HT1080 (cell line): ENCODE results near the gene UQCC5. TPM values are rescaled to one million over a fixed set of nuclear protein-coding genes. Genes with fewer than 3 reads are reported as not detected.
A peak's percentile ranks its signal among the peaks of the same experiment; 100 is the strongest.

Source experiments
- DNase-seq: peaks from one replicate; pipeline ENCODE4 v3.0.0-alpha.2; 2015; ENCODE audit warnings: low read depth
- polyA plus RNA-seq, 2 experiments: library from polyadenylated mRNA; depleted of rRNA; stranded (reverse); fragments of >200 nt; gene quantifications; 2 replicates each; pipeline ENCODE4 v1.2.3, GENCODE V29; 2015
- total RNA-seq: library from RNA; depleted of rRNA; stranded (reverse); fragments of >200 nt; shearing (Covaris generic); gene quantifications from 2 replicates; pipeline ENCODE4 v1.2.3, GENCODE V29; 2014; rRNA removed

UQCC5 gene, protein sequence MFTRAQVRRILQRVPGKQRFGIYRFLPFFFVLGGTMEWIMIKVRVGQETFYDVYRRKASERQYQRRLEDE
- total RNA-seq, result 10.5 and 18.4 TPM in 2 replicates
- 1.8 and 33.9 TPM in 2 replicates for polyA plus RNA-seq (2015; cell fraction: cytosol; rRNA removed)
- polyA plus RNA-seq (2015; cell fraction: nucleus; rRNA removed), result 2.0 and 4.9 TPM in 2 replicates

DNA sequence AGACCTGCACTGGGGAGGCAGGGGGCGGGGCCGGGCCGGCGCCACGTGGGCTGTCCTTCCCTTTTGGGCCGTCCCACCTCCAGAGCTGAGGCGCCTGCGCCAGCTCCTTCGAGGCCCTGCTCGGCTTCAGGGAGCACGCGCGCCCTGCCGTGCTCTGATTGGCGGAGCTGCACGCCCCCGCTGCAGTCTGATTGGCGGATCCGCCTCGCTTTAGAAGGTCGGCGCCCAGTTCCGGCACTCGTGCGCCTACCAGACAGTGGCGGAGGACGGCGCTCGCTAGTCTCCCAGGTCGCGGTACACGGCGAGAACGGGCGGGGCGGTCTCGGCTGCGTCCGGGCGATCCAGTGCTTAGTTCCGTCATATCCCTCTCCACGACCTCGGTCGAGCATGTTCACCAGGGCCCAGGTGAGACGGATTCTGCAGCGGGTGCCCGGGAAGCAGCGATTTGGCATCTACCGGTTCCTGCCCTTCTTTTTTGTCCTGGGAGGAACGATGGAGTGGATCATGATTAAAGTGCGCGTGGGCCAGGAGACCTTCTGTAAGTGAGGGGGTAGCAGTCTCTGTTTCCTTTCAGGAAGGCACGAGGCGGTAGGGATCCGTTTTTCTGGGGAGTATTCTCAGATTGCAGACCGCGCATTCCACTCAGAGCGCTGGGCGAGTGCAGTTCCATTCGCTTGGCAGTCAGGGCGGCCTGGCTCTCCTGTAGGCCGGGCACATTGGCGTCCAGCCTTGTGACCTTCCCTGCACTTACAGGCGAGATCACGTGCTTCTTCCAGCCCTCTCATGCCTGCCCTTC, at the start of gene UQCC5:
Gene UQCC5 (plus strand): TSS at position 237 of the 796 bp plus-strand sequence. CDS start 151 bp downstream, at position 388.
- DNase-seq, result peak; percentile 99

DNA sequence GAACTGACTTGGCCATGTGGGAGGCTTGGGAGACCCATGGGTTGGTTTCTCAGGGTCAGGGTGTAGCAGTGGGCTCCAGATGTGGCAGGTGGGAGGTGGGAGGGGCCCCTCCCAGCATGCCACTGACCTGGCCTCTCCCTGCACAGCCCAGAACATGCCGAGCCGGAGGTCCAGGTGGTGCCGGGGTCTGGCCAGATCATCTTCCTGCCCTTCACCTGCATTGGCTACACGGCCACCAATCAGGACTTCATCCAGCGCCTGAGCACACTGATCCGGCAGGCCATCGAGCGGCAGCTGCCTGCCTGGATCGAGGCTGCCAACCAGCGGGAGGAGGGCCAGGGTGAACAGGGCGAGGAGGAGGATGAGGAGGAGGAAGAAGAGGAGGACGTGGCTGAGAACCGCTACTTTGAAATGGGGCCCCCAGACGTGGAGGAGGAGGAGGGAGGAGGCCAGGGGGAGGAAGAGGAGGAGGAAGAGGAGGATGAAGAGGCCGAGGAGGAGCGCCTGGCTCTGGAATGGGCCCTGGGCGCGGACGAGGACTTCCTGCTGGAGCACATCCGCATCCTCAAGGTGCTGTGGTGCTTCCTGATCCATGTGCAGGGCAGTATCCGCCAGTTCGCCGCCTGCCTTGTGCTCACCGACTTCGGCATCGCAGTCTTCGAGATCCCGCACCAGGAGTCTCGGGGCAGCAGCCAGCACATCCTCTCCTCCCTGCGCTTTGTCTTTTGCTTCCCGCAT, 49.2 kb upstream of the UQCC5 start:
- DNase-seq, result no peak

DNA sequence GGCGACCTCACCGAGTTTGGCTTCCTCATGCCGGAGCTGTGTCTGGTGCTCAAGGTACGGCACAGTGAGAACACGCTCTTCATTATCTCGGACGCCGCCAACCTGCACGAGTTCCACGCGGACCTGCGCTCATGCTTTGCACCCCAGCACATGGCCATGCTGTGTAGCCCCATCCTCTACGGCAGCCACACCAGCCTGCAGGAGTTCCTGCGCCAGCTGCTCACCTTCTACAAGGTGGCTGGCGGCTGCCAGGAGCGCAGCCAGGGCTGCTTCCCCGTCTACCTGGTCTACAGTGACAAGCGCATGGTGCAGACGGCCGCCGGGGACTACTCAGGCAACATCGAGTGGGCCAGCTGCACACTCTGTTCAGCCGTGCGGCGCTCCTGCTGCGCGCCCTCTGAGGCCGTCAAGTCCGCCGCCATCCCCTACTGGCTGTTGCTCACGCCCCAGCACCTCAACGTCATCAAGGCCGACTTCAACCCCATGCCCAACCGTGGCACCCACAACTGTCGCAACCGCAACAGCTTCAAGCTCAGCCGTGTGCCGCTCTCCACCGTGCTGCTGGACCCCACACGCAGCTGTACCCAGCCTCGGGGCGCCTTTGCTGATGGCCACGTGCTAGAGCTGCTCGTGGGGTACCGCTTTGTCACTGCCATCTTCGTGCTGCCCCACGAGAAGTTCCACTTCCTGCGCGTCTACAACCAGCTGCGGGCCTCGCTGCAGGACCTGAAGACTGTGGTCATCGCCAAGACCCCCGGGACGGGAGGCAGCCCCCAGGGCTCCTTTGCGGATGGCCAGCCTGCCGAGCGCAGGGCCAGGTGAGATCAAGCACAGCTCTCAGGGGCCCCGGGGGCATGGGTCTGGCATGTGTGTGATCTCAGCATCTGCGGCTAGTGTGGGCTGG, 48.4 kb upstream of the UQCC5 start:
- no peak for DNase-seq

DNA sequence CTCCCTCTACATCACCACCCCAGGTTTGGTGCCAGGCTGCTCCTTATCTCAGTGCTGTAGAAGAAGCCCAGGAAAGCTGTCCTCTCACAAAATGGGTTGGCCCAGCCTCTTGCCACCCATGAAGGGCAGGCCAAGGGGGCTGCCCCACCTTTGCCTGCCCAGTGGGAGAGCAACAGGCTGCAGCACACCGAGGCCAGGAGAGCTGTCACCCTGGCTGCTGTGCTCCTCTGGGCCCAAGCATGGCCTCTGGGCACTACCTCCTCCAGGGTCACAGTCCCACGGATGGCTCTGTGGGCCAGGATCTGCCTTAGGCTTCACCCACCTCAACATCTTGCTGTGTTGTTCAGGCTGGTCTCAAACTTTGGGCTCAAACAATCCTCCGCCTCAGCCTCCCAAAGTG, 47.7 kb upstream of the UQCC5 start:
- DNase-seq, result no peak

DNA sequence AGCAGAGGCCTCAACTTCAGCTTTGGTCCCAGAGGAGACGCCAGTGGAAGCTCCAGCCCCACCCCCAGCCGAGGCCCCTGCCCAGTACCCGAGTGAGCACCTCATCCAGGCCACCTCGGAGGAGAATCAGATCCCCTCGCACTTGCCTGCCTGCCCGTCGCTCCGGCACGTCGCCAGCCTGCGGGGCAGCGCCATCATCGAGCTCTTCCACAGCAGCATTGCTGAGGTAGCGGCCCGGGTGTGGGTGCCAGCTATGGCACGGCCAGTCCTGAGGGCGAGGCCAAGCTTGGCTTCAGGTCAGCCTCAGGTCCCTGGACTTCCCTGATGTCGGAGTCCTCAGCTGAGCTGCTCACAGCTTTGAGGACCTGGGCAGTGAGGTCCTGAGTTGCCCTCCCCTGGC, 47.0 kb upstream of the UQCC5 start:
- DNase-seq, result no peak

DNA sequence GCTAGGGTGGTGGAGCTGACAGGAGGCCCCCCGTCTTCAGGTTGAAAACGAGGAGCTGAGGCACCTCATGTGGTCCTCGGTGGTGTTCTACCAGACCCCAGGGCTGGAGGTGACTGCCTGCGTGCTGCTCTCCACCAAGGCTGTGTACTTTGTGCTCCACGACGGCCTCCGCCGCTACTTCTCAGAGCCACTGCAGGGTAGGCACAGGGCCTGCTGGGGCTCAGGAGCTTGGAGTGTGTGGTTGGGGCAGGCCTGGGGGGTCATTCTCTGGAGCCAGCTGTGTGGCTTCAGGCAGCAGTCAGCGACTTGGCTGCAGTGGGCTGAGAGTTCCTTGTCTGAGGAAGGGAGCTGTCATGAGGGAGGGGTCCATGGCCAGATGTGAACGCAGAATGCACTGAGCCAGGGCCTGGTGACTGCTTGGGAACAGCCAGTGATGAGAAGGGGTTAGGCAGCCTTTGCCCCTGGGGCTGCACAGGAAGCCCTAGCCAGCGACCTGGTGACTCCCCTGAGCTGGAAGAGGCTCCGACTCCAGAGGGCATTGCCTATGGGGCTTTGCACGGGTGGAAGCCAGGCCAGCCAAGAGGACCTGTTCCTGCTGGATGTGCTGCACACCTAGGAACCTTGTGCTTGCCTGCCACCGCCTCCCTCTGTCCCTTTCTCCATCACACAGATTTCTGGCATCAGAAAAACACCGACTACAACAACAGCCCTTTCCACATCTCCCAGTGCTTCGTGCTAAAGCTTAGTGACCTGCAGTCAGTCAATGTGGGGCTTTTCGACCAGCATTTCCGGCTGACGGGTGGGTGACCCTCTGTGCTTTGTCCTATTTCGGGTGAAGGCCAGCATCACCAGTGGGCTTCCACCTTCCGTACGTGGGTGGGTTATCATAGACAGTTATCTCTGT, 46.1 kb upstream of the UQCC5 start:
- no peak for DNase-seq

DNA sequence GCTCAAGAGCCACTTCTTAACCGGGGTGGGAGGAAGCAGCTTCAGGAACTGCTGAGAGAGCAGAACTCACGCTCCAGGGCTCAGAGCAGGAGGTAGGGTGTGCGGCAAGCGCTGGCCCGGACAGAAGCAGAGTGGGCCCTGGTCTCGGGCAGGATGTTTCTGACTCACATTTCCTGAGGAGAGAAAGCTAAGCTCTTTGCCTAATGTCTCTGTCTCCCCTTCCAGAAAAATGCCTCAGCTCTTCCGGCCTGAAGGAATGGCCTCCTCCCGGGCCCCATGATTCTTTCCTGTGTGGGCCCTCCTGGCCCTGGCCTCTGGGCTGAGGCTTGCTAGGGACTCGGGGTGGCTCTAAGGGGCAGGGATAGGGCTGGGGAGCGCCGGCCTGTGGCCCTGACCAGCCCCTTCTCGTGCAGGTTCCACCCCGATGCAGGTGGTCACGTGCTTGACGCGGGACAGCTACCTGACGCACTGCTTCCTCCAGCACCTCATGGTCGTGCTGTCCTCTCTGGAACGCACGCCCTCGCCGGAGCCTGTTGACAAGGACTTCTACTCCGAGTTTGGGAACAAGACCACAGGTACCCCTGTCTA, 45.4 kb upstream of the UQCC5 start:
- peak; percentile 87 for DNase-seq

DNA sequence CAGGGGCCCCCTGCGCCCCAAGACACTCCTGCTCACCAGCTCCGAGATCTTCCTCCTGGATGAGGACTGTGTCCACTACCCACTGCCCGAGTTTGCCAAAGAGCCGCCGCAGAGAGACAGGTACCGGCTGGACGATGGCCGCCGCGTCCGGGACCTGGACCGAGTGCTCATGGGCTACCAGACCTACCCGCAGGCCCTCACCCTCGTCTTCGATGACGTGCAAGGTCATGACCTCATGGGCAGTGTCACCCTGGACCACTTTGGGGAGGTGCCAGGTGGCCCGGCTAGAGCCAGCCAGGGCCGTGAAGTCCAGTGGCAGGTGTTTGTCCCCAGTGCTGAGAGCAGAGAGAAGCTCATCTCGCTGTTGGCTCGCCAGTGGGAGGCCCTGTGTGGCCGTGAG, 44.3 kb upstream of the UQCC5 start:
- no peak for DNase-seq

DNA sequence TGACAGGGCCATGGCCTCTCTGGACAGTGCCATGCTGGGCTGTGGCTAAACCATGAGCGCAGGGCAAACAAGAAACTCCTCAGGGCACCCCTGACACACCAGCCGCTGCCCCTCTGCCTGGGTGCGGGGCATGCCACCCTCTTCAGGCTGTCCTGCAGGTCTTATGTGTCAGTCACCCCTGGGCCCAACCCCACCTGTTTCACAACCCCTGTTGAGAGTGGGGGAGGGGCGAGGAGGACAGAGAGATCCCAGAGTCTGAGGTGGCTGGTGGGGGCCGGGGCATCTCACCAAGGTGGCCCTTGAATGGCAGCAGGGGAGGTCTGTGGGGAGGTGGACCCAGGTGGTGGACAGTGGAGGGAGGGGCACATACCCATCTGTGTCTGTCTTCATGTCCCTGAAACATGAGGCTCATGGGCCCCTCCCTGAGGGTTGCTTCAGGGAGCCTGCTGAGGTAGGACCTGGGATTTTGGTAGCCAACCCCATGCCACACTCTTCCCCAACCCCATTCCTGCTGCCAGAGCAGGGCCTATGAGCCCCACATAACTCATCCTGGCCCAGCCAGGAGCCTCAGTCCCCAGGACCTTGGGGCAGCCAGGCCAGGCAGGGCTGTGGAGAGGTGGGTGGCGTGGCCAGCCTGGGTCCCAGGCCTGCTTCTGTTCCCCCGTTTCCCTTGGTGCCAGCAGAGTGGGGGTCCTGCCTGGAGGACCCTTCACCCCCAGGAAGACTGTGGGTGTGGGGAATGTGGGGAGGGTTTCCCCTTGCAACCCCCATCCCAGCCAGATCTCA, 43.0 kb upstream of the UQCC5 start:
- DNase-seq, result no peak

DNA sequence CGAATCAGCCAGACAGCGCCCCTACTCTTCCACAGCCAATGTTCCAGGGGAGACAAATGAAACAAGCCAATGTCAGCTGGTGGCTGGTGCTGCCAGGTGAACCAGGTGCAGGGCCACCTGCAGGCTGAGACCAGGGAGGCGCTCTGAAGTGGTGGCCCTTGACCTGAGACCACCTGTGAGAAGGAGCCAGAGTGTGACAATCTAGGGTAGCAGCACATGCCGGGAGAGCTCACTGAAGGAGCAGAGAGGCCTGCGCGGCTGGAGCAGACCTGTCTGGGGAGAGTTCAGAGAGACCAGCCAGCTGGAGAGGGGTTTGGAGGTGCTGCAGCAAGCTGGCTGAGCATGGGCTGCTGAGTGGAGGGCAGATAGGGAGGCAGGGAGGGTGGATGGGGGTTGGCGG, 42.0 kb upstream of the UQCC5 start:
- no peak for DNase-seq

DNA sequence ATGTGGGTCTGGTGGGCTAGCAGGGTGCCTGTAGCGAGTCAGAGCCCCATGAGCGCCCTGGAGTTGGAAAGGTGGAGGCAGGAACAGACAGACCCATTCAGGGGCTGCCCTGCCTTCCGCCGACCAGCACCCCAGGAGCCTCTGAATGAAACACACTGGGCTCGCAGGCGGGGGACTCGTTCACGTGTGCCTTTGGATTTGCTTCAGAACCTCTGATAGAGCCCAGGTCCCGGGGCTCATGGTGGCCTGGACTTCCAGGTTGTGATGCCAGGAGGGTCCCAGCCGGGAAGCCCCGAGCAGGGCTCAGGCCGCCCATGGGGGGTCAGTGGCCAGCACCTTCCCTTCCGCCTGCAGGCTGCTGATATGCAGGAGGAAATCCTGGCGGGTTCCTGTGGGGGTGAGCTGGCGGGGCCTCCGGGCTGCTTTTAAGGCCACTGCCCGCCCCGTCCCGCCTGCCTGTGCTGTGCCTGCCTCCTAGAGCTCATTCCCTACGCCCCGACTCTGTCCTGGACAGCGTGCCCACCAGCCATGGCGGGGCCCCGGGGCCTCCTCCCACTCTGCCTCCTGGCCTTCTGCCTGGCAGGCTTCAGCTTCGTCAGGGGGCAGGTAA, 41.4 kb upstream of the UQCC5 start, which contains the start of gene STAB1:
Gene STAB1 (plus strand): TSS at position 453 of the 610 bp plus-strand sequence. CDS start 76 bp downstream, at position 529.
- DNase-seq, result no peak

DNA sequence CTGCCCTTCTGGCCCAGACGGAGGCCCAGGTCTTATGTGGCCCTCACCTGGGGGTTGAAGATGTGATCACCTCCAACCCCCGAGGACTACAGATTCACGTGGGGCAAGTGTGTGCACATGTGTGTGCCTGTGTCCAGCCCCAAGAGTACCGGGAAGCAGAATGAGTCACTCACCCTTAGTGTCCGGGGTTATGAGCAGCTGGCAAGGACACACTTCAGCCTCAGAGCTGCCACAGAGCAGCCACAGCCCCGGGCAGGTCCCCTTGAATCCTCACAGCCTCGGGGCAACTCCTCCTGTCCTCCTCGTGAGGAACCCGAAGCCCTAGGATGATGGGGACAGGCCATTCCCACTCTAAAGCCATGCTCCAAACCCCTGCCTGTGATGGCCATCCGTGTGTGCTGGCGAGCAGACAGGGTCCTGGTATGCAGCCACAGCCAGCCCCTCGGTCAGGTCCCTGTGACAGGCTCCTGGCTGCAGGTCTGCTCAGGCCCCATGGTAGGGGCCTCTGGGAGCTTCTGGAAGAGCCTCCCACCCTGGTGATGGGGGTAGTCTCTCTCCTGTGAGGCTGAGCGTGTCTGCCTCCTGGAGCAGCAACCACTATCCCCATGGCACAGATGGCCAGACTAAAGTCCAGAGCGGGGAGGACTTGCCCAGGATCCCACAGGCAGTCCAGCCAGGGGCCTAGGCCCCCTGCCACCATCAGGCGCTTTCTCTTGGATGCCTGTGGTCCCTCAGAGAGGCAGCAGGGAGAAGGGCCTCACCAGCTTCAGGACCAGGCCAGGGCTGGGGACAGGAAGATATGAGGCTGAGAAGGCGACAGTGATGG, 40.4 kb upstream of the UQCC5 start:
- DNase-seq, result peak; percentile 50

DNA sequence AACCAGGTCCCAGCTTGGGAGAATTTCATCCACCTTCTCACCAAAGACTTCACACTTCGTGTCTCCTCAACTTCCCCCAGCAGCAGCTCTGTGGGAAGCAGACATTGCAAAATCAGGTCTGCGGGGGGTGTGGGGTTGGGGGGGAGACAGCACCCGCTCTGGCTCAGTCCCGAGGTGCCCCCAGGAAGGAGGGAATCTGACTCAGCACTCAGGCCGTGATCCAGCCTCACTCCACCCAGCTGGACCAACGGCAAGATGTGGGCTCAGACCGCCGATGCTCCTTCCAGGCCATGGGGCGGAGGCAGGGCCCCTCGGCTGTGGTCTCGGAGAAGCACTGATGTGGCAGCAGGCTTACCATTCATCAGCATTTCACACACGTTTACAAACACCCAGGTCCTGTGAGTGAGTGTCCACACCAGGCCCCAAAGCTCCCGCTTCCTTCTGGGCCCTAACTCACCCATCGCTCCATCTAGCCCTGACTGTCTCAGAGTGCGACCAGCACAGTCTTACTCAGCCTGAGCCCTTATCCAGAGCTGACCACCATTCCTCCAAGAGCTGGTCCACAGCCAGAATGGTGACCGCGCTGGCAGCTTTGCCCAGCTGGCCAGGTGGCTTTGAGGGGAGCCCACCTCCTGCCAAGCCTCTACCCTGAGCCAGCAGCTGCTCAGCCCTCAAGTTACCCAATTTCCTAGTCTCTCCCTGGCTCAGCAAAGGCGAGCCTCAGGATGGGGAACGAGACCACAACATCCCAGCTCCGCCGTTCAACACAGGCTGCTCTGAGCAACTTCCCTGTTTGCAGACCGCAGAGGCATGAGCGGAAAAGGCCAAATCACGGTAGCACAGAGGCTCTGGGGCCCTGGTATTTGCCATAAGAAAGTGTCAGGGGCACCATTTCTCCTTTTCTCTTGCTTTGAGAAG, 38.0 kb upstream of the UQCC5 start:
- peak; percentile 27 for DNase-seq

DNA sequence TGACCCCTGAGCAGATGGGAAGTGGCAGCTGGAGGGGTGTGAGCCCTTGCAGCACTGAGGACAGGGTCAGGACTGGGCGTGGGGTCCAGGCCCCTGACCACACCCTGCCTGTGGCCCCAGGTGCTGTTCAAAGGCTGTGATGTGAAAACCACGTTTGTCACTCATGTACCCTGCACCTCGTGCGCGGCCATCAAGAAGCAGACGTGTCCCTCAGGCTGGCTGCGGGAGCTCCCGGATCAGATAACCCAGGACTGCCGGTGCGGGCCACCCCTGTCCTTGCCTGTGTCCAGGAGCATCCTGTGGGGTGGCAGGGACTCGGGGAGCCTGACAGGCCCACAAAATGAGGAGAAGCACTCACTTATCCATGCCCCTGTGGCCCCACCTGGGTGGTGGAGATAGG, 35.4 kb upstream of the UQCC5 start:
- no peak for DNase-seq

DNA sequence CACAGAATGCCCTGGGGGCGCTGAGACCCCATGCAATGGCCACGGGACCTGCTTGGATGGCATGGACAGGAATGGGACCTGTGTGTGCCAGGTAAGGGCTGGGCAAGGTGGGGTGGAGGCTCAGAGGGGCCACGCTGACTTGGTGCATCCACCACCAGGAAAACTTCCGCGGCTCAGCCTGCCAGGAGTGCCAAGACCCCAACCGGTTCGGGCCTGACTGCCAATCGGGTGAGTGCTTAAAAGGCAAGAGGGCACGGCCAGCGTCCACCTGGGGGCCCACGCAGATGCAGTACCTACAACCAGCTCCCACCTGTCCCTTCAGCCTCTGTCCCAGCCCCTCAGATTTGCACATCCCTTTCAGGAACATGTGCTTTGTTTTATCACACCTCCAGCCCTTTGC, 34.4 kb upstream of the UQCC5 start:
- DNase-seq, result no peak

DNA sequence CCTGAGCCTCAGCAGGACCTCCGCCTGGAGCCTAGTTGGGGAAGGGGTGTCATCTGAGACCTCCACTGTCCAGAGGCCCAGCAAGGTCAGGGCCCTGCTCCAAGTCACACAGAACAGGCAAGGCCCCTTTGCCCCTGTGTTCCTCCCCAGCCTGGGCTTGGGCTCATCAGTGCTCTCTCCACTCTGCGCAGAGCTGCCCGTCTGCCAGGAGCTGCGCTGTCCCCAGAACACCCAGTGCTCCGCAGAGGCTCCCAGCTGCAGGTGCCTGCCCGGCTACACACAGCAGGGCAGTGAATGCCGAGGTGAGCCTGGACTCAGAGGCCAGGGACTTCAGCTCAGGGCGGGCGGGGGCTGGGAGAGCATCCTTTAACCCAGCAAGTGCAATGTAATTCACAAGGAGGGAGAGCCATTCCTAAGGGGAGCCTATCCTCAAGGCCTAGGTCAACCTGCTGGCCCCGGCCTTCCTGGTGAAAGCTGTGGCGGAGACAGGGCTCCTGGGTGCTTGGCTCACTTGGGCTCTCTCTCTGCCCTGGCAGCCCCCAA, 33.5 kb upstream of the UQCC5 start:
- no peak for DNase-seq
